MM.1S (cell line): Measurements from ENCODE around the gene TNPO2.

ENCODE experiments used
- CTCF ChIP-seq: fragments of 300-600 bp; sonication (generic); IDR thresholded peaks from 2 replicates; pipeline ENCODE4 v1.5.1; 2016; ENCODE audit warnings: antibody characterized with exemption, low read length, mixed read lengths
- EZH2 ChIP-seq: fragments of 300-600 bp; sonication (generic); optimal IDR thresholded peaks from 2 replicates; pipeline ENCODE3; 2017; ENCODE audit warnings: low read depth, mild to moderate bottlenecking, antibody characterized with exemption, low read length, mixed read lengths

- no peak for TF ChIP-seq CTCF
- TF ChIP-seq EZH2 = no peak
Measured at GRCh38 chr19:12767666-12768065, 43.9 kb upstream of the TNPO2 start.
